ENCODE measurements around the gene EIF1AY. TPM values are rescaled to one million over a fixed set of nuclear protein-coding genes. Genes with fewer than 3 reads are reported as not detected.

Gene EIF1AY
- total RNA-seq, 1 experiment from 2014 or later, result not detected

GRCh38 chrY:20559873-20560512, 15.6 kb upstream of the EIF1AY start:
- BruUV-seq (replicated peaks), result no TSS peak
- Histone ChIP-seq H3K36me3 (ENCODE audit: control insufficient read depth, insufficient read depth, low read length) (no peaks in the 10 kb centered on the region), H3K4me1 (ENCODE audit: control insufficient read depth, insufficient read depth, low read length) (no peaks in the 10 kb centered on the region), H3K27ac (ENCODE audit: low read length) (no peak overlapping the region), H3K9me3 (ENCODE audit: control insufficient read depth, insufficient read depth, low read depth, low read length) (no peaks in the 10 kb centered on the region), H3K4me3 (ENCODE audit: low read depth in 2 of 2, low read length in 2 of 2) (no peak overlapping the region), H3K27me3 (ENCODE audit: control insufficient read depth, insufficient read depth, low read length) (no peaks in the 10 kb centered on the region)
- in situ Hi-C loops (cut with HindIII; ENCODE audit: low pct_unique_long_range_greater_than_20kb, low sequenced_read_pairs), result no loop called here
- DNase-seq (ENCODE audit: low read depth, low spot score) (no peak), ATAC-seq (no peak)
- CTCF ChIA-PET, result no interaction called here
- intact Hi-C loops (cut with micrococcal nuclease; ENCODE audit: unreplicated experiment), result no loop called here
- POLR2A ChIA-PET, result no interaction called here
- TF ChIP-seq POLR2AphosphoS5 (IDR thresholded peaks at IDR 0.05; ENCODE audit: low read depth, low read length) (no peak), SIN3A (IDR thresholded peaks at IDR 0.05; ENCODE audit: borderline replicate concordance, insufficient read depth, low read depth, low read length) (no peak), REST (IDR thresholded peaks at IDR 0.05; ENCODE audit: insufficient read depth in 1 of 2, low read depth in 2 of 2, low read length in 1 of 2) (no peak), TCF7L2 (IDR thresholded peaks at IDR 0.05; ENCODE audit: low read depth, low read length) (no peak), CTCF (IDR thresholded peaks at IDR 0.05) (no peak)

- ATAC-seq, result no peak
- CTCF ChIA-PET, result no interaction called here
These were observed 4.3 kb upstream of the EIF1AY start for GRCh38 chrY:20571306-20571705.

More at GRCh38 chrY:20571306-20571705, 4.3 kb upstream of the EIF1AY start:
- POLR2A ChIA-PET, result no interaction called here
- Histone ChIP-seq H3K27me3 (ENCODE audit: control insufficient read depth, insufficient read depth, low read length) (no peaks in the 10 kb centered on the region), H3K36me3 (ENCODE audit: control insufficient read depth, insufficient read depth, low read length) (no peaks in the 10 kb centered on the region), H3K9me3 (ENCODE audit: control insufficient read depth, insufficient read depth, low read depth, low read length) (no peaks in the 10 kb centered on the region), H3K27ac (ENCODE audit: low read length) (no peak overlapping the region), H3K4me1 (ENCODE audit: control insufficient read depth, insufficient read depth, low read length) (no peaks in the 10 kb centered on the region), H3K4me3 (ENCODE audit: low read depth in 2 of 2, low read length in 2 of 2) (no peak overlapping the region)
- no TSS peak for BruUV-seq (replicated peaks)
- no peak for DNase-seq (ENCODE audit: low read depth, low spot score)
- TF ChIP-seq SIN3A (IDR thresholded peaks at IDR 0.05; ENCODE audit: borderline replicate concordance, insufficient read depth, low read depth, low read length), result no peak
- TF ChIP-seq POLR2AphosphoS5 (IDR thresholded peaks at IDR 0.05; ENCODE audit: low read depth, low read length), result no peak
- no peak for TF ChIP-seq TCF7L2 (IDR thresholded peaks at IDR 0.05; ENCODE audit: low read depth, low read length)
- TF ChIP-seq REST (IDR thresholded peaks at IDR 0.05; ENCODE audit: insufficient read depth in 1 of 2, low read depth in 2 of 2, low read length in 1 of 2), result no peak
- TF ChIP-seq CTCF (IDR thresholded peaks at IDR 0.05), result no peak
- in situ Hi-C loops (cut with HindIII; ENCODE audit: low pct_unique_long_range_greater_than_20kb, low sequenced_read_pairs) (no loop called here), intact Hi-C loops (cut with micrococcal nuclease; ENCODE audit: unreplicated experiment) (no loop called here)

Measured in Panc1 (cell line).